HuH-7 (cell line): Measurements from ENCODE around the gene GDF2.

Source experiments
- DNase-seq: peaks from one replicate; pipeline ENCODE4 v3.0.0; 2011; ENCODE audit warnings: low spot score

GDF2 gene

GRCh38 chr10:47322300-47323061, at the start of gene GDF2:
Gene GDF2 (plus strand): TSS chr10:47322454. CDS start chr10:47322669, 215 bp downstream.
- DNase-seq: no peak

DNA sequence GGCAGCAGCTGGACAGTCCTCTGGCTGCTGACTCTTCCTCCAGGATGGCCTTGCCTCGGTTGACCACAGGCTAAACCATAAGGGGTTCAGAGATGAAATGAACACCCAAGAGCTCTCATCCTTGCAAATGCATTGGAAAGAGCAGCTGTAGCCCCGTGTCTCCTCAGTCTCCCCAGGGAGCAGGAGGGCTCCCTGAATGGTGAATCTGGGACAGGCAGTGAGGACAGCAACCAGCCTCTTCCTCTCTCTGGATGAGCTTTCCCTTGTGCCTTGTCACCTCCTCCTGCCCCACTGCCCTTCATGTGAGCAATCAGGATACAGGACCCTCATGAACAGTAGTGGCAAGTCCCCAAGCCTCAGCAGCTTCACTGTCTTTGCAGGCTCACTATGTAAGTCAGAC, 46.2 kb upstream of the GDF2 start:
- no peak for DNase-seq

- DNase-seq: no peak
Measured at GRCh38 chr10:47276576-47277351, 45.5 kb upstream of the GDF2 start.

- no peak for DNase-seq
Measured at GRCh38 chr10:47277352-47278151, 44.7 kb upstream of the GDF2 start.

GRCh38 chr10:47278152-47278473, 44.1 kb upstream of the GDF2 start:
- no peak for DNase-seq

GRCh38 chr10:47278720-47279119, 43.5 kb upstream of the GDF2 start:
- DNase-seq: no peak

- DNase-seq: no peak
Measured at GRCh38 chr10:47279276-47279675, 43.0 kb upstream of the GDF2 start.

GRCh38 chr10:47282005-47282656, 40.1 kb upstream of the GDF2 start:
- no peak for DNase-seq

DNA sequence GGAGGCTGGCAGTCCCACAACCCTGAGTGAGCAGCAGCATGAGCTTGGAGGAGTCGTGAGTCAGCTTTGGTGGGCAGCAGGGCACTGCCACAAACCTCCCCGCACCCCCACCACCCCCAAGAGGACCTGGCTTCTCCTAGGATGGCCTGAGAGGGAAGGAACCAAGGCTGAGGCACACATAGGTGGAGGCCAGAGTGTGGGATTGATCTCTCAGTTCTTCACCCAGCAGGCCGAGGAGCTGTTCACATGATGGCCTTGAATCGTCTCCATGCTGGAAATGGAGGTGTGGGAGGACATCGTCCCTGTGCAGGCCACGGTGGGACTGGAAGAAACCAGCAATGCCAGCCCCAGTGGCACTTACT, 39.6 kb upstream of the GDF2 start:
- no peak for DNase-seq

- no peak for DNase-seq
Measured at GRCh38 chr10:47283101-47283630, 39.1 kb upstream of the GDF2 start.

DNA sequence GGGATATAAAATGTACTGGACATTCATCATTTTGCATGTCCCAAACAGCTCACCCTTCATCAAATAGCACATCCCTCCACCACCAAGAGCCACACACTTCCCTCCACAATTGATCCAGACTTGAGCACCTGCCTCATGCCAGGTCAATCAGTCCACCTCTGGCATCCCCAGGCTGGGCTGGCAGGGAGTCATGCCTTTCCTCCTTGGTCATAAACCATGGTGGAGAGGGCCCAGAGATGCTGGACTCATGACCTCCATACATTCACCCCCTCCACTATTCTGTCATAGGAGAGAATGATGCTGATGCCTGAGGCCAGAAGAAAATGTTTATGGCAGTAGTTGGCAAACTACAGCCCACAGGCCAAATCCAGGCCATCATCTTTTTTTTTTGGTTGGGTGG, 38.4 kb upstream of the GDF2 start:
- no peak for DNase-seq

- DNase-seq: no peak
Measured at GRCh38 chr10:47285381-47286115, 36.7 kb upstream of the GDF2 start.

DNA sequence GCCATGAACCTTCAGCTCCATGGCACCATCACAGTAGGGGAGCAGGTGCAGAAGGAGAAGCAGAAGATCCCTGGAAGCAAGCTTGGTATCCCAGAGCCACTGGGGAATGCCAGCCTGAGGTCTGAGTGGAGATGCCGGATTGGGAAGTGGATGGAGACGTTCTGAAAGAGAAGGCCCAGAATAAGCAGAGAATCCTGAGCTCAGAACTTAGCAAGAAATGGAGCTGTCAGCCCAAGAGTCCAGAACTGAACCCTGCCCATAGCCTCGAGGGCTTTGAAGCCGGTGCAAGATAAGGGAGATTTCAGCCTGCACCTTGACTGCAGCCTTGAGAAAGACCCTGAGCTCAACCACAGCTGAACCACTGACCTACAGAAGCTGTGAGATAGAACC, 36.1 kb upstream of the GDF2 start:
- no peak for DNase-seq

DNA sequence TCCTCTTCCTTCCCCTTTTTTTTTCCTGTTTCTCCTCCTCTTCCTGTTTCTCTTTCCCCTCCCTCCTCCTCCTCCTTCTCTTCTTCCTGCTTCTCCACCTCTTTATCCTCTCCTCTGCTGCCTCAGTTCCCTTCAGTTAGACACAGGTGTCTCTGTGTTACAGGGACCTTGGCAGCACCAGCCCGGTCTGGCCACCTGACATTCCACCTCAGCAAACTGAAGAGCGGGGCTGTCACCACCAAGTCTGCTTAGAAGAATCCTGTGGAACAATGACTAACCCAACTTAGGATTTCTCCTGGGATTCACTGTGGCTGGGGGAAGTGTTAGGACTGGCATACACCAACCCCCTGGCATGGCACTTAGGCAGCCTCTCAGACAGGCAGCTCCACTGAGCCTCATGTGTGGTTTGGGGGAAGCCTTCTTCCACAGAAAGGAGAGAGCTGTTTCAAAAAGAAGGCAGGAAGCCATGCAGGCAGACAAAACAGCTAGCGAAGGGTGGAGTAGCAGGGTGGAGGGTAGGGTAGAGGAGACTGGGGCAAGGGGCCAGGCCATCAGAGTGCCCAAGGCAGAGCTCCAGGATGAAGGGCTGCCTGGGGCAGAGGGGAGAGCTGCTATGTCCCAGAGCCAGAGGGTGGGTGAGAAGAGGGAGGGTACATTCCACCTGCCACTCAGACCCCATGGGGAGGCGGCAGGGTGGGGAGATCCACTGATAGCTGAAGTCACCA, 35.5 kb upstream of the GDF2 start:
- DNase-seq: no peak

- no peak for DNase-seq
Measured at GRCh38 chr10:47287365-47287802, 34.9 kb upstream of the GDF2 start.

DNA sequence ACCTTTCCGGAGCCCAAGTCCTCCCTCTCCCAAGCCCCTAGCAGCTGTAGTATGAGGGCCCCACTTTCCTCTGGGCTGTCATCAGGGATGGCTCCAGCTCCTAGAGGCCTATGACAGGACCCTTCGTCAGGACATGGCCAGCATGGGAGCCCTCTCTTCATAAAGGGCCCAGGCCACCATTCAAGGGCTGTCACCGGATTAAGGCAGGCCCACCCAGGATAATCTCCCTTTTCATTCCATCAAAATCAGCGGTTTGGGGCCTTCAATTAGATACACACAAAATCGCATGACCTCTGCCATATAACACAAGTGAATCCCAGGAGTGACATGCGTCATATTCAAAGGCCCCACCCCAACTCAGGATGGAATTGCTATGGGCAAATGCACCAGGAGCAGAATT, 34.4 kb upstream of the GDF2 start:
- no peak for DNase-seq

GRCh38 chr10:47288236-47288635, 34.0 kb upstream of the GDF2 start:
- DNase-seq: no peak

GRCh38 chr10:47288916-47289495, 33.2 kb upstream of the GDF2 start:
- DNase-seq: no peak

DNA sequence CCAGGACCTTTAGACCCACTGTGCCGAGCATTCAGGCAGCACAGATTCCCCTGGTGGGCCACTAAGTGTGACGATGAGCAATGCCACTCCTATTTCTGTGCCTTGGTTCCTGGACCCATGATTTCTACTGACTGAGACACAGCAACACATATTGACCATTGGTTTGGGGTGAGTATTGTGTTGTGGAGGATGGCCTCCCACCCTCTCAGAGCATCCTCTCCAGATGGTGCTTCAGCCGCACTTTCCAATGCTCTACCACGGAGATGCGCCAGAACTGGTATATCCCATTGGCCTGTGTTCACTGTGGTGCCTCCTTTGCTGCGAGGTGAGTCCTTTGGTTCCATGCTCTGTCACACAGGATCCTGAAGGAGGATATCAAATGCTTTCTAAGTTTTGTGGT, 32.3 kb upstream of the GDF2 start:
- DNase-seq: no peak

DNA sequence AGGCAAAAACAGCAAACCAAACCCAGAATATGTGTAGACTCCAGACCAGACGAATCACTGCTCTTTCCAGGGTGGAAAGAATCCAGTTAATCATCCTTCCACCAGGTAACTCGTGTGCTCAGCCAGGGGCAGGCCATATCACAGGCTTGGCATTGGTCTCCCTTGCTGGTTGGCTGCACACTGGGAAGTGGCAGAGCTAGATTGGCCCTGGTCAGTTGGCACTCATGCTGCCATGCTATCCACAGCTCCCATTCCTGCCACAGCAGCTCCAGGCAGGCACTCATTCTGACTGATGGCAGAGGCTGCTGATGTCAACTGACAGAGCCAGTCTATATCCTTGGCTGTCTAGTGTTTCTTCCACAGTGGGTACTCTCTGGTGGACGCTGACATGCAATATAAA, 31.9 kb upstream of the GDF2 start:
- no peak for DNase-seq
